ENCODE results near the gene RAB26. TPM values are rescaled to one million over a fixed set of nuclear protein-coding genes. Genes with fewer than 3 reads are reported as not detected.

RAB26 gene
- total RNA-seq, 8 experiments from 2014 or later = 3.3 to 22.2 (median 5.2) TPM

Other genes with a start within 250 kb of the RAB26 start
- gene HS3ST6, start 230.2 kb upstream of the RAB26 start, total RNA-seq = 1 to 10 TPM in 1 of 8 experiments, under 1 TPM in 1, not detected in 6; 0.25 to 1.1 TPM
- 10 to 100 TPM in 2 of 8 experiments, 1 to 10 TPM in 6; 2.8 to 18.1 (median 6.3) TPM for gene MSRB1, start 205.4 kb upstream of the RAB26 start, total RNA-seq
- gene RPL3L, start 193.9 kb upstream of the RAB26 start, total RNA-seq = 1 to 10 TPM in 1 of 8 experiments, under 1 TPM in 6, not detected in 1; 0.08 to 1.4 (median 0.22) TPM
- 100 to 1,000 TPM; 153 to 255 (median 183) TPM for gene NDUFB10, start 189.1 kb upstream of the RAB26 start, total RNA-seq
- 1,000 to 10,000 TPM; 1,718 to 3,761 (median 2,257) TPM for gene RPS2, start 183.8 kb upstream of the RAB26 start, total RNA-seq
- gene RNF151, start 181.8 kb upstream of the RAB26 start, total RNA-seq = under 1 TPM in 1 of 8 experiments, not detected in 7; 0.16 TPM
- 10 to 100 TPM; 18.4 to 55.5 (median 31.7) TPM for gene TBL3, start 176.6 kb upstream of the RAB26 start, total RNA-seq
- gene NOXO1, start 167.2 kb upstream of the RAB26 start, total RNA-seq = under 1 TPM in 4 of 8 experiments, not detected in 4; 0.21 to 0.73 (median 0.26) TPM
- 10 to 100 TPM; 14.4 to 37.3 (median 25.2) TPM for gene GFER, start 164.4 kb upstream of the RAB26 start, total RNA-seq
- 10 to 100 TPM in 5 of 8 experiments, 1 to 10 TPM in 2, under 1 TPM in 1; 0.36 to 54.5 (median 18.2) TPM for gene SYNGR3, start 158.7 kb upstream of the RAB26 start, total RNA-seq
- 10 to 100 TPM; 17.6 to 49.1 (median 27.6) TPM for gene ZNF598, start 138.8 kb upstream of the RAB26 start, total RNA-seq
- gene NPW, start 128.8 kb upstream of the RAB26 start, total RNA-seq = 1 to 10 TPM in 2 of 8 experiments, under 1 TPM in 3, not detected in 3; 0.27 to 1.7 (median 0.92) TPM
- gene NHERF2, start 121.7 kb upstream of the RAB26 start, total RNA-seq = 10 to 100 TPM in 4 of 8 experiments, 1 to 10 TPM in 4; 1.2 to 27.4 (median 7.8) TPM
- 10 to 100 TPM; 13.0 to 28.3 (median 18.8) TPM for gene NTHL1, start 100.8 kb upstream of the RAB26 start, total RNA-seq
- gene TSC2, start 100.6 kb upstream of the RAB26 start, total RNA-seq = 100 to 1,000 TPM in 1 of 8 experiments, 10 to 100 TPM in 7; 28.1 to 102 (median 53.2) TPM
- gene PKD1, start 12.7 kb upstream of the RAB26 start, total RNA-seq = 100 to 1,000 TPM in 1 of 8 experiments, 10 to 100 TPM in 7; 27.9 to 123 (median 58.3) TPM
- 10 to 100 TPM; 20.7 to 82.2 (median 33.3) TPM for gene TRAF7, start 7.2 kb downstream of the RAB26 start, total RNA-seq
- 10 to 100 TPM in 1 of 8 experiments, 1 to 10 TPM in 6, under 1 TPM in 1; 0.61 to 12.2 (median 6.0) TPM for gene CASKIN1, start 48.0 kb downstream of the RAB26 start, total RNA-seq
- gene MLST8, start 56.8 kb downstream of the RAB26 start, total RNA-seq = 10 to 100 TPM; 25.9 to 59.8 (median 38.7) TPM
- gene BRICD5, start 62.2 kb downstream of the RAB26 start, total RNA-seq = 10 to 100 TPM in 2 of 8 experiments, 1 to 10 TPM in 6; 1.1 to 15.1 (median 8.4) TPM
- 10 to 100 TPM in 4 of 8 experiments, 1 to 10 TPM in 4; 6.5 to 14.9 (median 9.9) TPM for gene PGP, start 66.2 kb downstream of the RAB26 start, total RNA-seq
- 10 to 100 TPM; 15.4 to 32.4 (median 23.1) TPM for gene E4F1, start 75.0 kb downstream of the RAB26 start, total RNA-seq
- 1 to 10 TPM in 6 of 8 experiments, under 1 TPM in 2; 0.61 to 3.0 (median 1.2) TPM for gene DNASE1L2, start 87.8 kb downstream of the RAB26 start, total RNA-seq
- gene ECI1, start 103.0 kb downstream of the RAB26 start, total RNA-seq = 10 to 100 TPM; 26.6 to 56.4 (median 32.6) TPM
- 100 to 1,000 TPM; 108 to 257 (median 163) TPM for gene RNPS1, start 119.5 kb downstream of the RAB26 start, total RNA-seq
- gene ABCA3, start 192.1 kb downstream of the RAB26 start, total RNA-seq = 10 to 100 TPM in 6 of 8 experiments, 1 to 10 TPM in 2; 2.1 to 41.4 (median 23.3) TPM

Measured in motor neuron (in vitro differentiated cells).